Kidney (tissue), 14 donors: ENCODE measurements around the gene TERC. TPM values are rescaled to one million over a fixed set of nuclear protein-coding genes. Genes with fewer than 3 reads are reported as not detected.

ENCODE experiments used
- DNase-seq, 5 donors: peaks; one replicate each; pipeline ENCODE4 v3.0.0-alpha.2; 2013 to 2020
- FAIRE-seq: peaks from 2 replicates; lab custom pipeline; 2012; peaks lifted over from hg19 to GRCh38; lab: Jason Lieb, UNC
- H3K27ac ChIP-seq, 2 donors: one replicate each; pipeline ENCODE4 v1.7.0; 2013; ENCODE audit warnings: low read depth in 2 of 2, low read length in 2 of 2, inconsistent platforms in 1 of 2
- H3K27me3 ChIP-seq: one replicate; pipeline ENCODE4 v1.7.1; 2013; ENCODE audit warnings: low read length, inconsistent platforms; ENCODE audit not compliant: control insufficient read depth, insufficient read depth
- H3K36me3 ChIP-seq, 3 donors: one replicate each; pipeline versions ENCODE4 v1.7.0 to v1.7.1; 2013; ENCODE audit warnings: low read length in 3 of 3, control low read depth in 1 of 3, inconsistent platforms in 1 of 3; ENCODE audit not compliant: insufficient read depth in 3 of 3, control insufficient read depth in 2 of 3
- H3K4me1 ChIP-seq, 3 donors: one replicate each; pipeline versions ENCODE4 v1.7.0 to v1.7.1; 2013; ENCODE audit warnings: low read length in 3 of 3, inconsistent platforms in 1 of 3, low read depth in 1 of 3; ENCODE audit not compliant: control insufficient read depth in 2 of 3, insufficient read depth in 2 of 3
- H3K4me3 ChIP-seq, 3 donors: one replicate each; pipeline versions ENCODE4 v1.7.0 to v1.8.1; 2013; ENCODE audit warnings: low read length in 3 of 3, control low read depth in 1 of 3, inconsistent platforms in 1 of 3
- H3K9ac ChIP-seq, 3 donors: one replicate each; pipeline versions ENCODE4 v1.7.0 to v1.7.1; 2013; ENCODE audit warnings: low read length in 3 of 3, control low read depth in 1 of 3, inconsistent platforms in 1 of 3
- H3K9me3 ChIP-seq, 3 donors: one replicate each; pipeline versions ENCODE4 v1.7.0 to v1.7.1; 2013; ENCODE audit warnings: low read length in 3 of 3, control low read depth in 1 of 3, inconsistent platforms in 1 of 3; ENCODE audit not compliant: control insufficient read depth in 2 of 3, insufficient read depth in 1 of 3
- CTCF ChIP-seq: IDR thresholded peaks from 3 replicates; pipeline ENCODE4 v1.5.1; 2012; ENCODE audit warnings: mild to moderate bottlenecking, moderate library complexity, borderline replicate concordance; ENCODE audit not compliant: insufficient read depth; ENCODE audit errors: extremely low read depth
- intact Hi-C: fragments of 100-400 bp; cut with DNase I; formaldehyde crosslinking; loops from one replicate; pipeline ENCODE4 v1.11.1; 2022
- polyA plus RNA-seq: library from polyadenylated mRNA; stranded (reverse); fragments of 350-450 nt; fragmentation: Illumina TruSeq; extraction: RNeasy Lipid Tissue Mini Kit (QIAGEN cat#74804); gene quantifications from one replicate; pipeline ENCODE4 v1.2.3, GENCODE V29; 2014; ENCODE audit warnings: low read depth, low replicate concordance; ENCODE audit not compliant: insufficient read depth
- total RNA-seq: library from RNA; stranded (reverse); fragmentation: NEBNext Ultra II Directional; extraction: Animal tissue kit (Norgen Biotek cat#: 25700); gene quantifications from one replicate; pipeline ENCODE4 v1.2.1, GENCODE V29; 2021
- donor health status: control.
- donor health status: control.
- donor health status: control.
- donor health status: control.
- donor health status: control.
- donor health status: DM: yes; HTN: yes; CAD: no.
- donor health status: Normal renal cell carcinoma (clear cell type).

The TERC gene
- total and polyA plus RNA-seq, 2 donors from 2014 or later: 2.1 TPM; not detected in 1

DNA sequence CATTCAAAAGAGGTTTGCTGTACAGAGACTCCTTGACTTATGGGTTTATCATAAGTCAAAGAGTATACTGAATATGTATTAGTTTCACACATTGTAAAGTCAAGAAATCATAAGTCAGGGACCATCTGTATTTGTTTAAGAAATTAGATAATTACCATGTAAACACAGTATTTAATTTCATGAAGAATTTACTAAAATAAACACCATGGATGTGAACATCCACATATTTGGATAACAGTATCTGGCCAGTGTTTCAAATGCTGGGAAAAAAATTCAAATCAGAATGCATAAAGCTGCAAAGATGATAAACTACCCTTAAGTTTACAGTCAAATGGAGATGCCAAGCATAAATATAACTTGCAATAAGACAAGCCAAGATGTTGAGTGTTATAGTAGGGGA is 25.4 kb upstream of the TERC start:
- no peak for FAIRE-seq
- no peak for TF ChIP-seq CTCF
- Histone ChIP-seq H3K4me1 (no peaks in the 10 kb centered on the region), H3K27ac (no peak overlapping the region), H3K36me3 (peaks cover 2 to 26% (median 11%) of the 10 kb centered on the region in 3 donors), H3K9me3 (no peaks in the 10 kb centered on the region), H3K9ac (no peak overlapping the region), H3K27me3 (no peaks in the 10 kb centered on the region), H3K4me3 (no peak overlapping the region)
- intact Hi-C loops: no loop called here
- DNase-seq: no peak

DNA sequence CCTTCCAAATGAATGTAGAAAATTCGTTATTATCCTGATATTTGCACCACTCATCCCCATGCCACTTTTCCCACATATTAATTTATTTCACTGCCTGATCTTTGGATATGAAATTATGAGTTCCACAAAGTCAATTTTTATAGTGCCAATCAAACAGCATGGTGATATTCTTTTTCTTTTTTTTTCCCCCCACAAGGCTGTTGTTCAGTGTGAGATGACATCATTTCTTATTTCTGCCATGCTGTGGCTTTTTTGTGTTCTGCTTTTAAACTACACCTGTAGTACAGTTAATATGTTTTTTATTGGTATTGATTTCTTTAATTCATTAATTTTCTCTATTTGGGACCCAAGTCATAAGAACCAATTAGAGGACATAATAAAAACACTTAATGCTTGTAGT is 22.9 kb upstream of the TERC start:
- no peak for FAIRE-seq
- no peaks in the 10 kb centered on the region for H3K27me3 ChIP-seq
- no peak for TF ChIP-seq CTCF
- H3K9me3 ChIP-seq: no peaks in the 10 kb centered on the region
- peaks cover 2 to 30% (median 13%) of the 10 kb centered on the region in 3 donors for H3K36me3 ChIP-seq
- no peak for DNase-seq
- H3K4me3 ChIP-seq: no peak overlapping the region
- no peak overlapping the region for H3K27ac ChIP-seq
- intact Hi-C loops: no loop called here
- H3K9ac ChIP-seq: no peak overlapping the region
- no peaks in the 10 kb centered on the region for H3K4me1 ChIP-seq

GRCh38 chr3:169787120-169787519 is 22.3 kb upstream of the TERC start:
- Histone ChIP-seq H3K27me3 (no peaks in the 10 kb centered on the region), H3K4me1 (no peaks in the 10 kb centered on the region), H3K9ac (no peak overlapping the region), H3K36me3 (peaks cover 2 to 37% (median 13%) of the 10 kb centered on the region in 3 donors), H3K4me3 (no peak overlapping the region), H3K27ac (no peak overlapping the region), H3K9me3 (no peaks in the 10 kb centered on the region)
- no peak for DNase-seq
- peak; percentile 6 for FAIRE-seq
- TF ChIP-seq CTCF: no peak
- intact Hi-C loops: no loop called here
